GM23338 (cell line): ENCODE results near the gene TTC1. TPM values are rescaled to one million over a fixed set of nuclear protein-coding genes. Genes with fewer than 3 reads are reported as not detected.

ENCODE experiments used
- ATAC-seq: fragments of 200-7000 bp; cut with Tn5 transposase; 3 replicates; pipeline ENCODE4 v1.9.1; 2020
- DNase-seq: peaks from one replicate; pipeline ENCODE4 v3.0.0-alpha.2; 2015; ENCODE audit warnings: low spot score
- H2AFZ ChIP-seq: fragments of 200-600 bp; sonication (generic); 2 replicates; pipeline ENCODE4 v1.8.0; 2016; ENCODE audit warnings: antibody characterized with exemption, mild to moderate bottlenecking, moderate library complexity
- H3F3A ChIP-seq: fragments of 200-600 bp; sonication (generic); replicated peaks from 2 replicates; pipeline ENCODE4 v1.8.0; 2017; ENCODE audit warnings: antibody characterized with exemption, mixed run types, low read depth
- H3K27ac ChIP-seq: fragments of 200-600 bp; sonication (generic); 2 replicates; pipeline ENCODE4 v1.6.1; 2016; ENCODE audit warnings: low read depth
- H3K27me3 ChIP-seq: fragments of 200-600 bp; sonication (generic); 2 replicates; pipeline ENCODE4 v1.8.0; 2016; ENCODE audit warnings: mild to moderate bottlenecking, mixed run types, moderate library complexity; ENCODE audit not compliant: insufficient read depth
- H3K36me3 ChIP-seq: fragments of 200-600 bp; sonication (generic); 2 replicates; pipeline ENCODE4 v1.8.0; 2016; ENCODE audit warnings: mild to moderate bottlenecking; ENCODE audit not compliant: insufficient read depth
- H3K4me1 ChIP-seq: fragments of 200-600 bp; sonication (generic); 2 replicates; pipeline ENCODE4 v1.8.0; 2016; ENCODE audit warnings: mild to moderate bottlenecking, moderate library complexity; ENCODE audit not compliant: insufficient read depth
- H3K4me2 ChIP-seq: fragments of 200-600 bp; sonication (generic); 2 replicates; pipeline ENCODE4 v1.7.1; 2017; ENCODE audit warnings: mixed run types
- H3K4me3 ChIP-seq: fragments of 200-600 bp; sonication (generic); 2 replicates; pipeline ENCODE4 v1.6.1; 2016; ENCODE audit warnings: mixed run types
- H3K79me2 ChIP-seq: fragments of 200-600 bp; sonication (generic); replicated peaks from 2 replicates; pipeline ENCODE4 v1.8.0; 2017; ENCODE audit warnings: mild to moderate bottlenecking; ENCODE audit not compliant: insufficient read depth
- H3K9me2 ChIP-seq: fragments of 200-600 bp; sonication (generic); 2 replicates; pipeline ENCODE4 v1.8.0; 2017; ENCODE audit not compliant: insufficient read depth
- H4K20me1 ChIP-seq: fragments of 200-600 bp; sonication (generic); replicated peaks from 2 replicates; pipeline ENCODE4 v1.8.0; 2017; ENCODE audit warnings: mild to moderate bottlenecking; ENCODE audit not compliant: insufficient read depth
- H3K27ac Mint-ChIP-seq: 2 replicates; pipeline ENCODE4 v1.8.0; 2020; ENCODE audit warnings: inconsistent platforms, mild to moderate bottlenecking, moderate library complexity, mixed read lengths
- H3K27me3 Mint-ChIP-seq: 3 replicates; pipeline ENCODE4 v1.8.0; 2022; ENCODE audit warnings: low read depth, mild to moderate bottlenecking, moderate library complexity, mixed read lengths, inconsistent platforms; ENCODE audit not compliant: insufficient read depth, poor library complexity
- H3K36me3 Mint-ChIP-seq: 3 replicates; pipeline ENCODE4 v1.8.0; 2021; ENCODE audit warnings: low read depth, mild to moderate bottlenecking, inconsistent platforms, moderate library complexity, mixed read lengths
- H3K4me1 Mint-ChIP-seq: 3 replicates; pipeline ENCODE4 v1.8.0; 2020; ENCODE audit warnings: mild to moderate bottlenecking, inconsistent platforms, mixed read lengths
- H3K4me3 Mint-ChIP-seq: 3 replicates; pipeline ENCODE4 v1.8.0; 2021; ENCODE audit warnings: moderate library complexity, mild to moderate bottlenecking, inconsistent platforms, mixed read lengths
- H3K9me3 Mint-ChIP-seq: 3 replicates; pipeline ENCODE4 v1.8.0; 2020; ENCODE audit warnings: moderate library complexity, mild to moderate bottlenecking, inconsistent platforms, mixed read lengths
- CREB1 ChIP-seq: fragments of 250-450 bp; sonication (Bioruptor Pico); IDR thresholded peaks from 2 replicates; pipeline ENCODE4 v1.5.0; 2020; ENCODE audit warnings: low read depth, mild to moderate bottlenecking, moderate library complexity
- CTCF ChIP-seq, 2 experiments: fragments of 200-600 bp in 1 of 2; sonication (generic) in 1 of 2; conservative IDR thresholded peaks; 2 replicates each; pipeline versions ENCODE4 v1.5.1 to v1.6.1; 2016 to 2017; ENCODE audit warnings: antibody characterized with exemption in 2 of 2, low read depth in 2 of 2, mild to moderate bottlenecking in 2 of 2, moderate library complexity in 1 of 2
- ETS1 ChIP-seq: IDR thresholded peaks from 2 replicates; pipeline ENCODE4 v1.6.1; 2016; ENCODE audit warnings: antibody characterized with exemption
- EZH2 ChIP-seq: fragments of 200-600 bp; sonication (generic); IDR thresholded peaks from one replicate; pipeline ENCODE4 v1.8.0; 2017; ENCODE audit warnings: antibody characterized with exemption, mild to moderate bottlenecking, low read depth; ENCODE audit not compliant: unreplicated experiment
- EZH2phosphoT487 ChIP-seq: fragments of 200-600 bp; sonication (generic); IDR thresholded peaks from one replicate; pipeline ENCODE4 v1.8.1; 2018; ENCODE audit warnings: antibody characterized with exemption; ENCODE audit not compliant: unreplicated experiment
- POLR2AphosphoS5 ChIP-seq: IDR thresholded peaks from 2 replicates; pipeline ENCODE4 v1.6.1; 2016; ENCODE audit warnings: antibody characterized with exemption, low read depth
- REST ChIP-seq: IDR thresholded peaks from one replicate; pipeline ENCODE4 v1.6.1; 2018; ENCODE audit warnings: antibody characterized with exemption; ENCODE audit not compliant: unreplicated experiment
- STAT1 ChIP-seq: IDR thresholded peaks from one replicate; pipeline ENCODE4 v1.6.1; 2016; ENCODE audit warnings: antibody characterized with exemption; ENCODE audit not compliant: unreplicated experiment
- ZNF114 ChIP-seq: fragments of 250-450 bp; sonication (Bioruptor Pico); IDR thresholded peaks from 2 replicates; pipeline ENCODE4 v1.5.0; 2020; ENCODE audit warnings: mild to moderate bottlenecking, moderate library complexity
- ZNF331 ChIP-seq: fragments of 250-450 bp; sonication (Bioruptor Pico); IDR thresholded peaks from 2 replicates; pipeline ENCODE4 v1.5.0; 2020; ENCODE audit warnings: low read depth, mild to moderate bottlenecking, moderate library complexity
- ZNF462 ChIP-seq: fragments of 250-450 bp; sonication (Bioruptor Pico); IDR thresholded peaks from 2 replicates; pipeline ENCODE4 v1.5.0; 2020; ENCODE audit warnings: mild to moderate bottlenecking, moderate library complexity
- polyA plus RNA-seq: library from polyadenylated mRNA; unstranded; fragments of >200 nt; fragmentation: Nextera tagmentation; extraction: Ambion mirVana; gene quantifications from 2 replicates; pipeline ENCODE4 v1.2.1, GENCODE V29; 2016
- total RNA-seq: library from RNA; depleted of rRNA; stranded (reverse); fragments of >200 nt; shearing (Covaris generic); gene quantifications from 2 replicates; pipeline ENCODE4 v1.2.3, GENCODE V29; 2014

The TTC1 gene
- total and polyA plus RNA-seq, 2 experiments from 2014 or later, result 48.9 to 131 TPM

DNA sequence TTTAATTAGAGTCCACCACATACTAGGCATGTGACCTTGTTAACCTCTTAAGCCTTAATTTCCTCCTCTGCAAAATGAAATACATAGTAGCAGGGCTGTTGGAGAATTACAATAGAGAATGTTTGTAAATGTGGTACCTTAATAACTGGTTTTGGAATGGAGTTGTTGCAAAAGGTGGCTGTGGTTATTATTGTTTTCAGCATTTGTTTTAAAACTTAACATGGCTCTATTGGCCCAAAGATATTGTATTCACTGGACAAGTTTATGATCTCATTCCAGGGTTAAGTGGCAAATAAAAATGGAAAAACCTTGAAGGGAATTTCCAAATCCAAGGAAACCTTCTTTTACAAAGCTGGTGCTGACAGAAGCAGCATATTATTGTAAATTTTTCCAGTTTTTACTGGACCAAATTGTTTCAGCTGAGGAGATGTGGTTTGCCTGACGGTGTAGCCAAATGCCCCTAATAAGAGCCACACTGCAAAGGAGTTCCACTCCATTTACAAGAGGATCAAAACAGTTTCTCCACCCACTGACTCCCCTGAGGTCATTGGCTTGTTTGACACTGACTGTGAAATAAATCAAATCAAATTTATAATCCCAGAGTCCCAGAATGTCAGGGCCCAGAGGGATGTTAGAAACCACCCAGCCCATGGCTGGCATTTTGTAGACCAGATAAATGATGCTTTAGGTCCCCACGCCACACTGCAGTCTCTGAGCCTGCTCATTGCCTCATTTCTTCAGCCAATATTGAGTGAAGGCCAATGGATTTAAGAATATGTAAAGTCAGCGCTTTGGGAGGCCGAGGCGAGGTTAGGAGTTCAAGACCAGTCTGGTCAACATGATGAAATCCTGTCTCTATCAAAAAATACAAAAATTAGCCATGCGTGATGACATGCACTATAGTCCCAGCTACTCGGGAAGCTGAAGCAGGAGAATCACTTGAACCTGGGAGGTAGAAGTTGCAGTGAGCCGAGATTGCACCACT lies 47.5 kb upstream of the TTC1 start:
- DNase-seq, result no peak
- no peaks in the 10 kb centered on the region for H4K20me1 ChIP-seq
- Mint-ChIP-seq H3K36me3 (no peaks in the 10 kb centered on the region), H3K4me1 (no peaks in the 10 kb centered on the region), H3K27me3 (no peaks in the 10 kb centered on the region), H3K9me3 (no peaks in the 10 kb centered on the region), H3K4me3 (no peak overlapping the region), H3K27ac (no peak overlapping the region)
- no peaks in the 10 kb centered on the region for H3K4me1 ChIP-seq
- no peaks in the 10 kb centered on the region for H3K79me2 ChIP-seq
- no peaks in the 10 kb centered on the region for H3F3A ChIP-seq
- no peak overlapping the region for H3K27ac ChIP-seq
- H3K4me2 ChIP-seq, result no peak overlapping the region
- no peak for TF ChIP-seq STAT1
- TF ChIP-seq ETS1, result no peak
- no peak for TF ChIP-seq POLR2AphosphoS5
- TF ChIP-seq CTCF (conservative IDR thresholded peaks at IDR 0.05; ENCODE audit: low read depth in 2 of 2), result no peak
- TF ChIP-seq ZNF331 (CRISPR knock-in tag), result no peak
- no peak for TF ChIP-seq EZH2
- TF ChIP-seq CREB1, result no peak
- no peak for TF ChIP-seq REST
- TF ChIP-seq ZNF462 (CRISPR knock-in tag), result no peak
- no peak for TF ChIP-seq EZH2phosphoT487
- TF ChIP-seq ZNF114 (CRISPR knock-in tag), result no peak
- H3K9me2 ChIP-seq, result no peaks in the 10 kb centered on the region
- no peaks in the 10 kb centered on the region for H3K27me3 ChIP-seq
- no peak overlapping the region for H3K4me3 ChIP-seq
- ATAC-seq, result no peak
- H3K36me3 ChIP-seq, result no peaks in the 10 kb centered on the region
- no peak overlapping the region; the same call in 1 of the 2 replicates for H2AFZ ChIP-seq
